Measurements from ENCODE around the gene ST6GAL2. TPM values are rescaled to one million over a fixed set of nuclear protein-coding genes. Genes with fewer than 3 reads are reported as not detected.

The ST6GAL2 gene
- total RNA-seq = 4.3 and 5.2 TPM in 2 replicates

- peak; percentile 5 for DNase-seq (ENCODE audit: low read depth)
- TF ChIP-seq CTCF (IDR thresholded peaks at IDR 0.05; ENCODE audit: insufficient read depth, low read depth, low read length) = no peak
- H3K4me3 ChIP-seq (ENCODE audit: low read depth, low read length) = peak within 1 kb of the TSS; percentile 44
These were observed at the start of gene ST6GAL2 for GRCh38 chr2:106885971-106886915. Gene ST6GAL2 (minus strand): TSS chr2:106886167. CDS start chr2:106843977, 42,190 bp downstream.

- no peak for TF ChIP-seq CTCF (IDR thresholded peaks at IDR 0.05; ENCODE audit: insufficient read depth, low read depth, low read length)
- no peak overlapping the region for H3K4me3 ChIP-seq (ENCODE audit: low read depth, low read length)
- DNase-seq (ENCODE audit: low read depth) = no peak
These were observed 46.7 kb upstream of the ST6GAL2 start for GRCh38 chr2:106932644-106933043.

GRCh38 chr2:106931717-106932335 is 45.9 kb upstream of the ST6GAL2 start:
- no peak for TF ChIP-seq CTCF (IDR thresholded peaks at IDR 0.05; ENCODE audit: insufficient read depth, low read depth, low read length)
- no peak for DNase-seq (ENCODE audit: low read depth)
- no peak overlapping the region for H3K4me3 ChIP-seq (ENCODE audit: low read depth, low read length)

GRCh38 chr2:106921451-106921850 is 35.5 kb upstream of the ST6GAL2 start:
- no peak for TF ChIP-seq CTCF (IDR thresholded peaks at IDR 0.05; ENCODE audit: insufficient read depth, low read depth, low read length)
- no peak overlapping the region for H3K4me3 ChIP-seq (ENCODE audit: low read depth, low read length)
- no peak for DNase-seq (ENCODE audit: low read depth)

- no peak for DNase-seq (ENCODE audit: low read depth)
- TF ChIP-seq CTCF (IDR thresholded peaks at IDR 0.05; ENCODE audit: insufficient read depth, low read depth, low read length) = no peak
- H3K4me3 ChIP-seq (ENCODE audit: low read depth, low read length) = no peak overlapping the region
These were observed 33.0 kb upstream of the ST6GAL2 start for GRCh38 chr2:106919012-106919411.

- no peak for TF ChIP-seq CTCF (IDR thresholded peaks at IDR 0.05; ENCODE audit: insufficient read depth, low read depth, low read length)
- H3K4me3 ChIP-seq (ENCODE audit: low read depth, low read length) = no peak overlapping the region
- DNase-seq (ENCODE audit: low read depth) = no peak
These were observed 18.3 kb upstream of the ST6GAL2 start for GRCh38 chr2:106904242-106904641.
